GM18907 (cell line): ENCODE data around the gene PACRGL.
A peak's percentile ranks its signal among the peaks of the same experiment; 100 is the strongest.

ENCODE experiments used
- ATAC-seq: cut with Tn5 transposase; IDR thresholded peaks from one replicate; pipeline ENCODE4 v1.9.1; 2021; ENCODE audit warnings: mild to moderate bottlenecking, moderate library complexity; ENCODE audit not compliant: unreplicated experiment

Gene PACRGL

DNA sequence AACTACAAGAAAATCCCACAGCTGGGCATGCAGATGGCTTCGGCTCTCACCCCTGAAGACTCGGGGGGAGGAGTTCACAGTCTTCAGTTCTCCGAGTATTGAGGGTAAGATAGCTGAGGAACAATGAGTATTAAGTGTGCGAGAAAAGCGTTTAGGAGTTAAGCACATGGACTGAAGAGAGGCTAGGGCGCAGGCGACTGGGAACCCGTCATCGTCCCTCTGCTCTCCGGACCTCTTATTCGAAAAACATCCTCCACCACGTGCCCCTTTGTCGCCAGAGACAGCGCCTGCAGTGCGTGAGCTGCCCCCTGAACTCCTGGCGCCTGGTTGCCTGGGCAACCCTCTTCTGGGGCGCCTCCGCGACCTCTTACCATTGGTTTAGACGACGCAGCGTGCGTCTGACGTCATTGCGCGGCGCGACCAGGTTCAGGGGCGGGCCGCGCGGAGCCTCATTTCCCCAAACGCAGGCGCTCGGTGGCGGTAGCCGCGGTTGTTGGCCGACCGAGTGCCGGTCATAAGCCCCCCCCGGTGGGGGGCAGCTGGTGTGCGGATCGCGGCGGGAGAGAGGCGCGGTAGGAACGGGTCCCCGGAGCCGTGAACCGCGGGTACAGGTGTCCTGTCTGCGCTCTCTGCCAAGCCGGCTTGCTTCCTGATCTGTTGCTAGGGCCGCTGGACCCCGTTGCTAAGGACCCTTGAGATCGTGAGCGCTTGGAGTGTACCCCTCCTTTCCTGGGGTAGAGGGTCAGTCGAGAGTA lies at the start of gene PACRGL:
TSS of gene PACRGL (plus strand) at position 452 of the 755 bp plus-strand sequence. CDS start 4,024 bp downstream, outside the sequence.
- ATAC-seq = peak; percentile 100

DNA sequence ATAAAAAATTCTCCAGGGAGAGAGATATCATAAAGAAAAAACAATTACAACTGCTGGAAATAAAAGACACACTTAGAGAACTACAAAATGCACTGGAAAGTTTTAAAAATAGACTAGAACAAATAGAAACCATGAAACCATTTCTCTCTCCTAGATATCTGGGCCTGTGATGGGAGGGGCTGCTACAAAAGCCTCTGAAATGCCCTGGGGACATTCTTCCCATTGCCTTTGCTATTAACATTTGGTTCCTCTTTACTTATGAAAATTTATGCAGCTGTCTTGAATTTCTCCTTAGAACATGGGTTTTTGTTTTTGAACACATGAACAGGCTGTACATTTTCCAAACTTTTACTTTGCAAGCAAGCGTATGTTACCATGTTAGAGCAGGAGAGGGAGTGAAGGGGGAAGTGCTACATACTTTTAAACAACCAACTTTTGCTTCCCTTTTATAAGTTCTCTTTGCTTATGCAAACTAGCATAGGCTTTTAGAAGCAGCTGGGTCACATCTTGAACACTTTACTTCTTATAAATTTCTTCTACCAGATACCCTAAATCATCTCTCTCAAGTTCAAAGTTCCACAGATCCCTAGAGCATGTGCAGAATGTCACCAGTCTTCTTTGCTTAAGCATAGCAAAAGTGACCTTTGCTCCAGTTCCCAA lies 47.9 kb upstream of the PACRGL start:
- no peak for ATAC-seq

DNA sequence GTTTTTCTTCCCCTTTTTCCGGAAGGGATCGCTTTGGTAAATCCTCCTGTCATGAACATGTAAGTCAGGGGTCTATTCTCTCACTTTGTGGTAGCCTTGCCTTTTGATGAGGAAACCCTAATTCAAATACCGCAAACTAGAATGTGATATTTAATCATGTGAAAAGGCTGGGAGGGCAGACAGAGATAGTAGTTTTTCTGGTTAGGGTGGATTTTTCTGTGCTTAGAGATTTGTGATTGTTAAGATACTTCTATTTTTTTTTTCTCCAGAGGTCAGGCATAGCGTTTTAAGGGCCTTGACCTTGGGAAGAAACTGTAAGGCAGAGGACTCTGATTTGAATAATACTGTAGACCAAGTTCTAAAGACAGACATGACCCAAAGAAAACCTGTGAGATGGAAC lies 41.8 kb upstream of the PACRGL start:
- no peak for ATAC-seq

- ATAC-seq = no peak
Observed at GRCh38 chr4:20662851-20663250, 37.4 kb upstream of the PACRGL start.

- ATAC-seq = no peak
Observed at GRCh38 chr4:20666012-20666860, 34.0 kb upstream of the PACRGL start.

DNA sequence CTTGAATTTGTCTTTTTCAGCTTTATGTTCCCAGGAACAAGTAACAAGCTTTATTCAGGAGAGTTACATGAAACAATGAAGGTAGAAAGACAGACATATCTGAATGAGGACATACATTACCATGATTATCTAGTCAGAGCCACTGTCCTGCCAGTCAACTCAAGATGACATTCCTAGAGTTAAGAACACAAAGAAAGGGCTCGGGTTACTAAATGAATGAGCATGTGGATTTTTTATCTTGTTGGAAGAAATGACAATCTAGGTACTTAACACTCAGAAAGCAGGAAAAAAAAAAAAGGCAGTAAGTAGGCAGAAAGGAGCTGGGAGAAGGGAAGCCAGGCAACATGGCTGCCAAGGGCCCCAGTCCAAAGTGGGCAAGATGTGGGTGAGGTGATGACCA lies 28.0 kb upstream of the PACRGL start:
- ATAC-seq = no peak

GRCh38 chr4:20675786-20676185 lies 24.5 kb upstream of the PACRGL start:
- ATAC-seq = no peak

GRCh38 chr4:20676501-20677197 lies 23.6 kb upstream of the PACRGL start:
- ATAC-seq = no peak

GRCh38 chr4:20678400-20678799 lies 21.9 kb upstream of the PACRGL start:
- no peak for ATAC-seq

DNA sequence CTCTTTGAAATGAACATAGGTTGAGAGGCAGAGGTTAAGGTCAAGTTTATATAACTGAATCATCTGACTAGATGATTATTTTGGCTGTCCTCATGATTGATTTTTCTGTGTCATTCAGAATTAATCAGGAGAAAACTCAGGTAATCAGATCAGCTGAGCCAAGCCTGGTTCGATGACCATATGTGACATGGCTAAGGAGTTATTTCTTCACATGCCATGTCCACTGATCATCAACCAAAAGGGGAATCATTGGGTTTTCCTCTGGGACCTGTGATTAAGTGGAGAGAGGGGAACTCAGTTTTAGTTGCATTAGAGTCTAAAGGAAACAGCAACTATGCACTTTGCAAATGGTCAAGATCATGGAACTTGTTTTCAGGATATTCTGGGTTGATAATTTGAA lies 20.3 kb upstream of the PACRGL start:
- no peak for ATAC-seq

GRCh38 chr4:20680736-20681135 lies 19.5 kb upstream of the PACRGL start:
- ATAC-seq = no peak

GRCh38 chr4:20681271-20681670 lies 19.0 kb upstream of the PACRGL start:
- ATAC-seq = no peak

DNA sequence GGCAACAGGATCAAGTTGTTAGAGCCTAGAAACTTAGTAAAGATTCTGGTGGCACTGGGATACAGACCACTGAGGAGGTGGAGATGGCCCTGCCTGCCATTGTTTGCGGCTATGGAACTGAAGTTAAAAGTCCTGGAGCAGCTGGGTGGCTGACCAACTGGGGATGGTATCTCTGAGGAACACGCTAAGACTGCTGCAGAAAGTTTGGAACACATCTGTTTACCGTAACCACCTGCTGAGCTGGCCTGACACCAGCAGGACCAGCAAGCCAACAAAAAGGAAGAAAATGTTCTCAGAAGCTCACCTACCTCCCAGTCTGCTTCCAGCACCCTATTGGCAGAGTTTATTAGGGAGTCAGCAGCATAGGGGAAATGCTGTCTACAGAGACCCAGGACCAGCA lies 17.4 kb upstream of the PACRGL start:
- ATAC-seq = no peak

GRCh38 chr4:20683766-20684165 lies 16.5 kb upstream of the PACRGL start:
- ATAC-seq = no peak

- no peak for ATAC-seq
Observed at GRCh38 chr4:20684852-20685763, 15.2 kb upstream of the PACRGL start.

DNA sequence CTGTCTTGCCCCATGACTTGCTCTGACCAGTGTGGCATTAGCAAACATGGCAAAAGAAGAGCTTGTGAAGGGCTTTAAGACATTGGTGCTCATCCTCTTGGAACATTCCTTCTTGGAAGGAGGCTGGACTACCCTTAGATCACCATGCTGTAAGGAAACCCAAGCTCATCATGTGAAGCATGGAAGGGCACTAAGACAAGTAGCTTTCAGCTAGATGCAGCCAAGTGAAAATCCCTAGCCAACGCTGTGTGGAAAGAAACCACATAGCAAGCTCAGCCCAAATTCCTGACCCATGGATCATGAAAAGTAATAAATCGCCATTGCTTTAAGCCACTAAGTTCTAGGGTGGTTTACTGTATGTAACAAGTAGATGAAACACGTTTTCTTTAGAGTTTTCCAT lies 12.4 kb upstream of the PACRGL start:
- ATAC-seq = no peak

- ATAC-seq = no peak
Observed at GRCh38 chr4:20696815-20697214, 3.4 kb upstream of the PACRGL start.

DNA sequence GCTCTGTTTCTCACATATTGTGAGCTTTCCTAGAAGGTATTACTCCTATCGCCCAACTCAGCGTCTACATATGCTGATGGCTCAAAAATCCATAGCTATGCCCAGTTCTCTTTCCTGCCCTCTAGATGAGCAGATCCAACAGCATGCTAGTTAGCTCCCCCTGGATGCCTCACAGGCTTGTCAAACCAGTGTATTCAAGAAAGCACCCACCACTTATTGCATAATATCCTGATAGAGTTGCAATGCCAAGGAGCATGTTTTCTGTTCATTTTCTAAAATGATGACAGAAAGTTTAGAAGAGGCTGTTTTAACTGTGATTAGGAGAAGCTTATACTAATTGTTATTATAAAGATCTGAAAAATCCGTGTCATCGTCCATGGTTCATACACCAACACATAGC lies 1.9 kb upstream of the PACRGL start:
- no peak for ATAC-seq

- no peak for ATAC-seq
Observed at GRCh38 chr4:20698820-20699219, 1.4 kb upstream of the PACRGL start.

DNA sequence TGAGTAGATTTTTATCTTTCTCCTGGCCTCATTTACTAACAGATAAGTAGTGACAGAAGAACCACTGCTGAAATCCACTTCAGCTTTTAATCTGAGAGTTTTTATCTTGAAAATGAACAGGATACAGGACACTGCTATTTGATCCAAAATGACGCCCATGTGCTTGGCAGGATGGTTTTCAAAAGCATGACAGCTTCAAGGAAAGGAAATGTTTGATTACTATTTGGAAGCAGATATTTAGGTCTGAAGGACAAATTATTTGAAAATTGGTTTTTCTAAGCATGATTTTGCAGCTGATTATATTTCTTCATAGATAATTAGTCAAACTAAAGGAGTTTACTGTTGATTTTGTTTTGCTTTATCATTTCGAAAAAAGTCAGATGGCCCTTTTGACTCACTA lies 11.1 kb downstream of the PACRGL start:
- ATAC-seq = no peak
